ENCODE results near the gene PARVG.

Gene PARVG

DNA sequence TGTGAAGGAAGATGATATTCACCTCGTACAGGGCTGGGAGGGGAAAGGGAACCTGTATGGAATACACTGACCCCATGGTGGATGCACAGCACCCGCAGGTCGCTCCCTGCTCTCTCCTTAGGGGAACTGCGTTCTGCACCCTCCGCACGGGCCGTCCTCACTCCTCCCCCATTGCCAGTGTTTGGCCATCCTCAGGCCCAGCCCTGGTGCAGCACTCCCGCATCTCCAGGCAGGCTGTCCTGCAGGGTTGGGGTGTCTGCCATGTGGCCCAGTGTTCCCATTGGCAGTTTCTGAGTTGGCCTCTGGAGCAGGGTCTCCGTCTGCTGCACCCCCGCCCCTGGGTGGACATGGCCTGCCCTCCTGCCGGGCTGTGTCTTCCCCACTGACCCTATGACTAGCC is 19.1 kb upstream of the PARVG start:
- Mint-ChIP-seq H3K36me3 (peaks cover 15% of the 10 kb centered on the region), H3K27me3 (no peaks in the 10 kb centered on the region), H3K27ac (no peak overlapping the region), H3K9me3 (no peaks in the 10 kb centered on the region), H3K4me1 (peaks cover 2% of the 10 kb centered on the region), H3K4me3 (no peak overlapping the region)
- DNase-seq (ENCODE audit: low spot score in 2 of 2) (no peak), ATAC-seq (ENCODE audit: low read depth) (no peak)

DNA sequence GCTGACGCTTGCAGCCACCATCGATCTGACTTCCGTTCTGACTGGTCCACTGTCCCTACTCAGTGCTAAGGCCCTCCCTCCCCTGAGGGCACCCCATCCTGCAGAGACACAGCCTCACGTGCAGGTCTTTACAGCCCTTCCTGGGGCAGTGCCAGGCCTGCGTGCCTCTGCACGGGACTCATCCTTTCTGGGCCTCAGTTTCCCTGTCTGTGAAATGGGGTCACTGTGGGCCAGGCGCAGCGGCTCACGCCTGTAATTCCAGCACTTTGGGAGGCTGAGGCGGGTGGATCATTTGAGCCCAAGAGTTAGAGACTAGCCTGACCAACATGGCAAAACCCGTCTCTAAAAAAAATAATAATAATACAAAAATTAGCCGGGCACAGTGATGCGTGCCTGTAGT is 17.8 kb upstream of the PARVG start:
- Mint-ChIP-seq H3K27ac (no peak overlapping the region), H3K9me3 (no peaks in the 10 kb centered on the region), H3K36me3 (peaks cover 14% of the 10 kb centered on the region)

DNA sequence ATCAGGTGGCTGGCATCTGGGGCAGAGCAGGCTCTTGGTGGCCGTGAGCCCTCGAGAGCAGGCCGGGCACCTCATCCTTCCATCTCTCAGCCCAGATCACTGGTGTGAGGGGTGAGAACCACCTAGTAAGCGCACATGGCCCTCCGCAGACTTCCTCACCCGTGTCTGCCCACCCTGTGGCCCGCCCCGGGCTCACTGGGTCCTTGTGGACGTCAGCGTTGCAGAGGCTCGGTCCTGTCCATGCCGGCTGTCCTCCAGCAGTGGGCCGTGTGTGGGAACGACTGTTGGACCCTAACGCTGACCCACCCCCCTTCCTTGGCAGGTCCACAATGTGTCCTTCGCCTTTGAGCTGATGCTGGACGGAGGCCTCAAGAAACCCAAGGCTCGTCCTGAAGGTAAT is 17.2 kb upstream of the PARVG start:
- Mint-ChIP-seq H3K4me1 (peaks cover 2% of the 10 kb centered on the region), H3K27ac (no peak overlapping the region), H3K9me3 (no peaks in the 10 kb centered on the region), H3K4me3 (no peak overlapping the region), H3K27me3 (no peaks in the 10 kb centered on the region), H3K36me3 (peaks cover 10% of the 10 kb centered on the region)
- DNase-seq (ENCODE audit: low spot score in 2 of 2) = no peak
- ATAC-seq (ENCODE audit: low read depth) = no peak

More for the DNA sequence above, 17.8 kb upstream of the PARVG start:
- no peak for DNase-seq (ENCODE audit: low spot score in 2 of 2)
- H3K4me1 Mint-ChIP-seq = peaks cover 2% of the 10 kb centered on the region
- no peak for ATAC-seq (ENCODE audit: low read depth)
- H3K27me3 Mint-ChIP-seq = no peaks in the 10 kb centered on the region
- H3K4me3 Mint-ChIP-seq = no peak overlapping the region

DNA sequence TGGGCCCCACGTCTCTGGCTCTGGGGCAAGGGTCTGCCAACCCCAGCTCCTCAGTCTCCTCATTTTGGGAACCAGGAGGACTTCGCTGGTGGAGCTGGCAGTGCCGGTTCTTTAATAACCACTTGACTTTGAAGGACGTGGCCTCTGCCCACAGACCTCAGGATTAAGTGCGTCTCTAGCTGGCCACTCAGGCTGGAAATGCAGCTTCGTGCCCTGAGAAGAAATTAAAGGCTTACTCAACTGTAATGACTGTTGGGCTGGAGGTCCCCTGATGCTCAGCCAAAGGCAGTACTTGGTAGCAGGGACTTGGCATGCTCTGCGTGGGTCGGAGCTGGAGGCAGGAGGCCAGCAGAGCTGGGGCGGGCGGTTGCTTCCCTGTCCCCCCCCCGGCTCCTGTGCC is 16.7 kb upstream of the PARVG start:
- Mint-ChIP-seq H3K4me3 (no peak overlapping the region), H3K4me1 (peaks cover 2% of the 10 kb centered on the region), H3K9me3 (no peaks in the 10 kb centered on the region), H3K27me3 (no peaks in the 10 kb centered on the region), H3K27ac (no peak overlapping the region), H3K36me3 (peaks cover 9% of the 10 kb centered on the region)
- ATAC-seq (ENCODE audit: low read depth) (no peak), DNase-seq (ENCODE audit: low spot score in 2 of 2) (no peak)

DNA sequence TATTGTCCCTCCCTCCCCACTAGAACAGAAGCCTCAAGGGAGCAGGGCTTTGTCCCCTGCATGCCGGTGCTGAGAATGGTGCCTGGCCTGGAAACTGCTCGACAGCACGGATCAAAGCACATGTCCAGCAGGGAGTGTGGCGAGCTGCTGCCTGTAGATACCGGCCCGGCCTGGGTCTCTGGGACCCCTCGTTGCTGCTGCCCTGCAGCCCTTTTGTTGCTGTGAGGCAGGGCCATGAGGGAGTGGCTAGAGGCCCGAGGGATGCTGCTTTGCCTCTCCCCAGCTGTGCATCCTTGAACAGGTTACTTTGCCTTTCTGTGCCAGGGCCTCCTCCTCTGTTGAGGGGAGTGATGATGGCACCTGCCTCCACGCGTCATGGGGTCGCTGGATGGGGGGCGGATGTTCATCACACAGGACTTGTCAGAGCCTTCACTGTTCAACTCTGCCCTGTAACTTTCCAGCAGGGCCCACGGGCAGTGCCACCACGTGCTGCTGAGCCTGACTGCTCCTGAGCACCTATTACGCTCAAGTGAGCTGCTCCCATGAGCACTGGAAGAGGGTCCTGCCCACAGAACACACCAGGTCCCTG is 15.3 kb upstream of the PARVG start:
- no peaks in the 10 kb centered on the region for H3K9me3 Mint-ChIP-seq
- H3K27ac Mint-ChIP-seq = peak overlapping the region; percentile 32
- H3K36me3 Mint-ChIP-seq = peaks cover 10% of the 10 kb centered on the region
- H3K4me3 Mint-ChIP-seq = no peak overlapping the region
- ATAC-seq (ENCODE audit: low read depth) (no peak), DNase-seq (ENCODE audit: low spot score in 2 of 2) (no peak)
- no peaks in the 10 kb centered on the region for H3K27me3 Mint-ChIP-seq
- H3K4me1 Mint-ChIP-seq = peaks cover 2% of the 10 kb centered on the region

DNA sequence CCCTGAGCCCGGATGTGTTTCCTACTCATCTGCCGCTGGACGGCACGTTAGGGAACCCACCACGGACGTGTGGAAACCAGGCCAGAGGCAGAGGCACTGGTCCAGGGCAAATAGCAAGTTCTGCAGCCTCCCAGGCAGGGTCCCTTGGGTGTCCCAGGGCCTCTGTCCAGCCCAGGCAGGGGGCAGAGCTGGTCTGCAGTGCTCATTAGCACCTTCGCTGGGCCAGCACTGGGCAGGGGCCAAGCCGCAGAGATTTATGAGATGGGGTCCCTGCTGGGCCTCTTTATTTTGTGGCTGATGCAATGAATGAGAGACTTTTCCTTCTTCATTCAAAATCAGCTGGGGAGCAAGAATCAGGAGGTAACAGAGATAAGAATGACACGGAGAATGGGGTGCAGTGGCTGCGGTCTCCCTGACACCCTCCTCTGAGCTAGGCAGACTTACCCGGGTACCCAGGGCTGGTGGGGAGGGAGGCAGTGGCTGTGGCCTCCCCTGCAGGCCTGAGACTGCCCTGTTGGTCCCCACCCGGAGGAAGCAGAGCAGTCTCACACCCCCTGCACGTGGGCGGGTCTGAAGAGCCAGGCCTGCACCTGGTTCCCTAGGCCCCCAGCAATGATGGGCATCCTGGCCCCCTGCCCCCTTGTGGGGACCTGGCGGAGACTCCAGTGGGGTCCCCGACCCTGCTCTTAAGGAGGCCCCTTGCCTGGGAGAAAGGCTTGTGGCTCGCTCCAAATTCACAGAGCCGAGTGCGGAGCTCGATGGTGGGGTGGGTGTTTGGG is 14.0 kb upstream of the PARVG start:
- no peak overlapping the region for H3K4me3 Mint-ChIP-seq
- H3K36me3 Mint-ChIP-seq = peaks cover 8% of the 10 kb centered on the region
- no peaks in the 10 kb centered on the region for H3K27me3 Mint-ChIP-seq
- no peak for DNase-seq (ENCODE audit: low spot score in 2 of 2)
- no peak overlapping the region for H3K27ac Mint-ChIP-seq
- no peaks in the 10 kb centered on the region for H3K4me1 Mint-ChIP-seq
- no peaks in the 10 kb centered on the region for H3K9me3 Mint-ChIP-seq
- ATAC-seq (ENCODE audit: low read depth) = no peak

DNA sequence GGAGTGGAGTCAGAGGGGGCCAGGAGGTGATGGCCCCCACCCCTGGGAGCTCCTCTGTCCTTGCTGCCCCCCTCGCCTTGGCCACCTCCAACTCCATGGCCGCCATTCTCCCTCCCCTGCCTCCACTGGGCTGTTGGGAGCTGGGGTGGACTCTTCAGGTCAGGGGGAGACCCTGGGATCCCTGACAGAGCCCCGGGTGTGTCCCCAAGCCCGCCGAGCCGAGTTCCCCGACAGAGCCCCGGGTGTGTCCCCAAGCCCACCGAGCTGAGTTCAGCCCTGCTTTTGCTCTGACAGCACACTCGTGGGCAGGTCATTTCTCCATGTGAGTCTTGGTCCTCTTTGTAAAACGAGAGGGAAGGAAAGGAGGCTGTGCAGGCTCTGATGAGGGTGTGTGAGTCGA is 13.2 kb upstream of the PARVG start:
- DNase-seq (ENCODE audit: low spot score in 2 of 2) (no peak), ATAC-seq (ENCODE audit: low read depth) (no peak)
- Mint-ChIP-seq H3K4me1 (peaks cover 8% of the 10 kb centered on the region), H3K9me3 (no peaks in the 10 kb centered on the region), H3K4me3 (no peak overlapping the region), H3K36me3 (peaks cover 6% of the 10 kb centered on the region), H3K27me3 (no peaks in the 10 kb centered on the region), H3K27ac (no peak overlapping the region)

DNA sequence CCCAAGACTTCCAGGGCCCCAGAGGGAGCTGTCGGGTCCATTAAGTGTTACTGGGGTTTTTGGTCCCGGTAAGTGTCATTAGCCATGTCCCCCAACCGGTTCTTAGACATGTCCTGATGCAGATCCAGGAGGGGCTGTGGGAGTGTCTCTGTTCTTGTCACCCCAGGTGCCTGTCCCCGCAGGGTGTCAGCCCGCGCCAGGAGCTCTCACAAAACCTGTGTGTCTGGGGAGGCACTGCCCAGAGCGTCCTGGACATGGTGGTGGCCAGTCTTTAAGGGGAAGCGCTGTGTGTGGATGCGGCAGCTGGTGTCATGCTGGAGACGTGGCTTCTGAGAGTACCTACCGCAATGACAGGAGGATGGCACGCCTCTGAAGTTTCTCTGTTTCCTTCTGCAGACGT is 12.5 kb upstream of the PARVG start:
- peaks cover 6% of the 10 kb centered on the region for H3K36me3 Mint-ChIP-seq
- H3K27me3 Mint-ChIP-seq = no peaks in the 10 kb centered on the region
- no peak for DNase-seq (ENCODE audit: low spot score in 2 of 2)
- no peak overlapping the region for H3K4me3 Mint-ChIP-seq
- ATAC-seq (ENCODE audit: low read depth) = no peak
- peaks cover 12% of the 10 kb centered on the region for H3K4me1 Mint-ChIP-seq
- H3K27ac Mint-ChIP-seq = no peak overlapping the region
- H3K9me3 Mint-ChIP-seq = no peaks in the 10 kb centered on the region

DNA sequence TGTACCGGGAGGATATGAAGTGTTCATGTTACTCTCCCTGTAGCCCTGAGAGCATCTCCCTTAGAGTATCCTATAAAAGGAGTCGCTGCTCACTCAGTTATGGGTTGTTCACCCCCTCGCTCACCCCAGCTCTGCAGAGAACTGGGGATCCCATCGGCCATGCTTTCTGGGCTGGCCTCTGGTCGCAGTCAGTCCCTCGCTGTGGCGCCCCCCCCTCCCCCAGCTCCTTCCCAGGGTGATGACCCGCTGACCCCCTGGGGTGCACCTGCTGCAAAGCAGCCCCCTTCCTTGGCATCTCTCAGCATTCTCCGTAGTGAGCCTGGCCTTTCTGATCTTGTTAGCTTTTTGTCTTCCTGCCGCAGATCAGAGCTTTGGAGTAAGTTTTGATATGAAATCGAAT is 10.3 kb upstream of the PARVG start:
- DNase-seq (ENCODE audit: low spot score in 2 of 2) (no peak), ATAC-seq (ENCODE audit: low read depth) (no peak)
- Mint-ChIP-seq H3K9me3 (no peaks in the 10 kb centered on the region), H3K4me1 (peaks cover 17% of the 10 kb centered on the region), H3K27me3 (no peaks in the 10 kb centered on the region), H3K4me3 (no peak overlapping the region), H3K36me3 (peaks cover 6% of the 10 kb centered on the region), H3K27ac (no peak overlapping the region)

DNA sequence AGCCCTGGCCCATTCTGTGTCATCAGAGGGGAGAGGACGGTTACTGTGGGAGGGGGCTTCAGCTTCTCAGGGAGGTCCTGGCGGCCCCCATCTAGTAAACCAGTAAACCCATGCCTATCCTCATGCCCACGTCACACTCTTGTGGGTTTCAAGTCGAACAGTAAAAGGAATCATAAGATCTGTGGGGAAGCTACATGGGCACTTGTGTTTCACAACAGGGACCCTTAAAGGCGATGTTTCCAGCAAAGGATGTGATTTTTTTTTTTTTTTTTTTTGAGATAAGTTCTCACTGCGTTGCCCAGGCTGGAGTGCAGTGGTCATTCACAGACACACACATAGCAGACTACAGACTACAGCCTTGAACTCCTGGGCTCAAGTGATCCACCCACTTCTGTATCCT is 9.2 kb upstream of the PARVG start:
- no peaks in the 10 kb centered on the region for H3K27me3 Mint-ChIP-seq
- H3K27ac Mint-ChIP-seq = peak overlapping the region; percentile 67
- H3K36me3 Mint-ChIP-seq = peaks cover 6% of the 10 kb centered on the region
- H3K9me3 Mint-ChIP-seq = no peaks in the 10 kb centered on the region
- H3K4me1 Mint-ChIP-seq = peaks cover 17% of the 10 kb centered on the region
- ATAC-seq (ENCODE audit: low read depth) (no peak), DNase-seq (ENCODE audit: low spot score in 2 of 2) (no peak)
- H3K4me3 Mint-ChIP-seq = no peak overlapping the region

DNA sequence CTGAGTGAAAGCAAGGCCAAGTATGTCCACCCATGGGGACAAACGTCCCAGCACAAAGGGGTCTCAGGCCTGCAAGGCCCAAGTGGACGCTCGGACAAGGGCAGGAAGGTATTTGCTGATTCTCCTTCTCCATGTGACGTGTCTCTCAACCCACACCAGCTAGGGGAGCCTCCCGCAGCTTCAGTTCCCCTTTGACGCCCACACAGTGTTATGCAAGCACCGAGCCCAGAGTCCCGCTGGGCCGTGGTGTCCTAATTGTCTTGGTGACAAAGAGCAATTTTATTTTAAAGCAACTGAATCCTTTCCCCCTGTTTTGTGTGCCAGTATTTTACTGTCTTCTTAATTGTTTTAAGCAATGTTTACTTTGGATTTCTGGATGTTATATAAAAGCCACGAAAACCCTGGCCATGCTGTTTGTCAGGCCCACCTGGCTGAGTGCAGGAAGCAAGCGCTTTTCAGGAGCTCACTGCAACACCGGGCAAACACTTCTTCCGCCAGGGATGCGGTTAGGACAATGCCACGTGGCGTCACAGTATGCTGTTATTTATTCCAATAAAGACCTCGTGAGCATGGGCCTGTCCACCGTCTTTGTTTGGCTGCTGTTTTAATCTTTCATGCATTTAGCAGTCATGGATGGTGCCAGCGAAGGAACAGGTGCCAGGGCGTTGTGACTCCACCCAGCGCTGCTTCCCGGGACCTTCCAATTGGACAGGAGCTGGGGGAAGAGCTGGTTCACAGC is 8.2 kb upstream of the PARVG start:
- Mint-ChIP-seq H3K36me3 (peaks cover 6% of the 10 kb centered on the region), H3K4me1 (peaks cover 17% of the 10 kb centered on the region), H3K9me3 (no peaks in the 10 kb centered on the region), H3K27me3 (no peaks in the 10 kb centered on the region), H3K4me3 (peak overlapping the region; percentile 24), H3K27ac (peak overlapping the region; percentile 51)
- ATAC-seq (ENCODE audit: low read depth) = peak; percentile 99
- DNase-seq (ENCODE audit: low spot score in 2 of 2) = peak; percentile 56 to 58

DNA sequence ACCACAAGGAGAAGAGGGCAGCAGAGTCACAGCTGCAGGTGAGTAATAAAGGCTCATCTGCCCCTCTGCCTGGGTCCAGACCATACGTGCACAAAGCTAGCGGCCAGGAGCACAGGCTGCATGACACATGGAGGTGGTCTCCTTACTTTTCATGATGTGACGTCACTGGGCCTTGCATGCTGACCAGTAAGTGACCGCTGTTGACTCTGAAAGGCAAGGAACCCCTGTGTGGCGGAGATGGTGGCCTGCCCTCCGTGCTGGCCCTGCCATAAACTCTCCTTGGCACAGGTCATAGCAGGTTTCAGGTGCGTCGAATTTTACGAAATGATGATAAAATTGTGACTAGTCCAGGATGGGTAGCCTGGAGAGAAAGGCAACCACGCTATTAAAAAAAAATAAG is 7.6 kb upstream of the PARVG start:
- Mint-ChIP-seq H3K27me3 (no peaks in the 10 kb centered on the region), H3K9me3 (no peaks in the 10 kb centered on the region), H3K4me1 (peaks cover 17% of the 10 kb centered on the region), H3K36me3 (peaks cover 4% of the 10 kb centered on the region), H3K27ac (peak overlapping the region; percentile 51), H3K4me3 (no peak overlapping the region)
- no peak for DNase-seq (ENCODE audit: low spot score in 2 of 2)
- no peak for ATAC-seq (ENCODE audit: low read depth)

DNA sequence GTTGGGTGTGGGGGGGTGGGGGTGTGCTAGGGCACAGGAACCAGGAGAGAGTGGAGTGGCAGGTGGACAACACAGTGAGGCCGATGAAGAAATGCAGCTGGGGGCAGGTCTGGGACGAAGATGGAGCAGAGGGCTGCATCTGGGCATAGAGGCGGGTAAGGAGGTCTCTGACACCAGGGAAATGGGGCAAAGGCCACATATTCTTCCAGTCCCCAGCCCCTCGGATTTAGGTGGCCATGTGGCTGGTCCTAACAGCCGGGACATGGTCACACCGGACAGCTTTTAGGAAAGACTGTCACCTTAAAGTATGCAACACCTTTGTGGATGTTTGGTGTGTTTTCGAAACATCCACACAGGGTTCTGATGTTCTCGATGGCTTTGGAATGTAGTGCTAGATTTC is 5.0 kb upstream of the PARVG start:
- ATAC-seq (ENCODE audit: low read depth) = no peak
- H3K4me3 Mint-ChIP-seq = no peak overlapping the region
- H3K27me3 Mint-ChIP-seq = no peaks in the 10 kb centered on the region
- no peak overlapping the region for H3K27ac Mint-ChIP-seq
- no peak for DNase-seq (ENCODE audit: low spot score in 2 of 2)
- H3K36me3 Mint-ChIP-seq = no peaks in the 10 kb centered on the region
- no peaks in the 10 kb centered on the region for H3K9me3 Mint-ChIP-seq
- peaks cover 19% of the 10 kb centered on the region for H3K4me1 Mint-ChIP-seq

DNA sequence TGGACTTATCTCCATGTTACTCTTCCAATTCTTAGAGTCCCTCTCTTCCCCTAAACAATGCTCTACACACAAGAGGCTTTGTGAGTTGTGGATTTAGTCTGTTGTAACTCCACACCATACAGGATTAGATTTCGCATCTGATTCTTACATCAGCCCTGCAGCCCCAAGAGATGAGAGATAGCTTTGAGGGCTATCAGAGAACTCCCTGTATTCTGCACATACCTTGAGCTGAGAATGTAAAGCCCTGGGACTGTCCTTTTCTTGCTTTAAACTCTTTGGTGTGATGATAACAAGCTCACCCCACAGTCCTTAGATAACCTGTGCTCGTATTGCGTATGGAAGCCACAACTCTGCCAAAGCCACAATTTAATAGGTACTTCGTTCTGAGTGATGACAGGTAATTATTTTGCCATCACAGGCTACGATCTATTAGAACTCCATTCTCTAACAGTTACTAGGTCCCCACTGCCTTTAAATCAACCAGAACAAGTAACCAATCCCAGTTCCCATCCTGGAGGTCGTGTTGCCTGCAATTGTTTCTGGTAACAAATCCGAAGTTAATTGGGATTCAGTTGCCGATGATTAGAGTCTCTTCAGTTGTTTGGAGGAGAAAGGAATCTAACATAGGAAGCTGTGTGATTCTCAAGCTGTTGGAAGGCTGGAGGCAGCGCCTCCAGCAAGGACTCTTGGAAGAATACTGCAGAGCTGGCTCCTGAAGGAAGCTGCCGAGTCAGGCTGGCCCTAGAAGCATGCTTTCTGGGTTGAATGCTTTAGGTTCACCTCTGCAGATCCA is 1.3 kb upstream of the PARVG start:
- no peak for ATAC-seq (ENCODE audit: low read depth)
- Mint-ChIP-seq H3K9me3 (no peaks in the 10 kb centered on the region), H3K4me3 (no peak overlapping the region), H3K27ac (no peak overlapping the region), H3K27me3 (no peaks in the 10 kb centered on the region), H3K4me1 (peaks cover 20% of the 10 kb centered on the region), H3K36me3 (peaks cover 2% of the 10 kb centered on the region)
- no peak for DNase-seq (ENCODE audit: low spot score in 2 of 2)
